DMS53 treated with DMSO at 0.1 percent for 48 hours (cell line): ENCODE results near the gene UBE2Q1.

Experiments
- DNase-seq: peaks from one replicate; lab custom pipeline; 2025; ENCODE audit not compliant: unreplicated experiment; lab: John Stamatoyannopoulos, UW

Gene UBE2Q1

GRCh38 chr1:154512760-154513159 is 45.7 kb downstream of the UBE2Q1 start:
- no peak for DNase-seq

- no peak for DNase-seq
Measured at GRCh38 chr1:154503898-154504297, 54.6 kb downstream of the UBE2Q1 start.

GRCh38 chr1:154502744-154503115 is 55.7 kb downstream of the UBE2Q1 start:
- DNase-seq: no peak

- DNase-seq: no peak
Measured at GRCh38 chr1:154502066-154502743, 56.3 kb downstream of the UBE2Q1 start, which contains the start of the genes SHE and TDRD10. SHE (minus strand) TSS chr1:154502412; CDS start chr1:154502026, 386 bp downstream. TDRD10 (plus strand) TSS chr1:154502219; CDS start chr1:154506904, 4,685 bp downstream.

DNA sequence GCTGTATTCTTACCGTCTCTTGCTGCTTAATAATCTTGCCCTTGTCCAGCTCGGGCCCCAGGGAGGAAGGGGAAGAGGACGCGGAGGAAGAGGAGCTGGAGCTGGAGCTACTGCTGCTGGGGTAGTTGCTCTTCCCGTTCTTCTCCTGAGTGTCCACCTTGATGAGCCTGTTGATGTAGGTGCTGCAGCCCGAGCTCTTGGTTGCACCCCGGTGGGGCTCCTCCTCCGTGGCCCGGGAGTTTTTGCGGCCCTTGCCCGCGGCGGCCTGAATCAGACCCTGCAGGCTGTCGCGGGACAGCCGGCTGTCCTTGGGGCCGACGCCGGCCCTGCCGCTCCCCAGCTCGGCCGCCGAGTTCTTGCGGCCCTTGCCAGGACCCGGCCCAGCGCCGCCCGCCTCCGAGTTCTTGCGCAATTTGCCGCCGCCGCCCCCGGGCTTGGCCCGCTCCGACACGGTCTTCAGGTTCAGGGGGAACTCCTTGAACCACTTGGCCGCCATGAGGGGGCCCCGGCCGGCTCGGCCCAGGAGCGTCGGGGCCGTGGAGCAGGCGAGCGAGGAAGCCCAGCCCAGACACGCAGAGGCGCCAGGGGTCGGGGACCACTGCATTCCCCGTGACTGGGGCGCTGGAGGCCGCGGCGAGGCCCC is 56.9 kb downstream of the UBE2Q1 start:
- DNase-seq: no peak

DNA sequence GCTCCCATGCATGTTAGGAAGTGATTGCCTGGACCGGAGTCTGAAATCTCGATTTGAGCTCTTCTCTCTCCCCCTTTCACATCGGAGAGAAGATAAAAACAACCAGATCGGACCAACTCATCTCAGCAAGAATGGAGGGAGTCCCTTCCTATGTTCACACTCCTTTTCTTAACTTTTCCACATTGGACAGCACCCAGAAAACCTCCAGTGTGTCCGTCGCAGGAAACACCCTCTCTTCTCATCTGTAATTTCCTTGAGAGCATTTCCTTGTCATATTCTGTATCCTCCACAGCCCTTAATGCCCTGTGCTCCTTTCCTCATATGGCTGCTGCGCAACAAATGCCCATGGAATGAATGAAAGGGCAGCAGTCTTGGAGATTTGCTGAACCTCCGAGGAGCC is 57.9 kb downstream of the UBE2Q1 start:
- DNase-seq: no peak

- DNase-seq: no peak
Measured at GRCh38 chr1:154499446-154499845, 59.0 kb downstream of the UBE2Q1 start.
